Panc1 (cell line): ENCODE measurements around the gene EEF2. TPM values are rescaled to one million over a fixed set of nuclear protein-coding genes. Genes with fewer than 3 reads are reported as not detected.
"Not testable (repeated sequence)": the region's sequence is repeated elsewhere in the genome, so short reads cannot be mapped to it uniquely, and the experiment has no call there.

Experiments used
- ATAC-seq: fragments of 200-7000 bp; cut with Tn5 transposase; 2 replicates; pipeline ENCODE4 v1.9.1; 2020; ENCODE audit warnings: mild to moderate bottlenecking, moderate library complexity
- BruUV-seq: library from RNA; stranded (reverse); fragments of 400-500 nt; replicated peaks from 2 replicates; lab custom pipeline; 2021; lab: Mats Ljungman, UMichigan
- CTCF ChIA-PET: fragments of 300-600 bp; sonication (Branson Sonifier 250); formaldehyde crosslinking; loops from one replicate; lab custom pipeline; 2022; ENCODE audit warnings: antibody characterized with exemption; lab: Charles Lee
- POLR2A ChIA-PET: fragments of 300-600 bp; sonication (Branson Sonifier 250); formaldehyde crosslinking; loops from one replicate; lab custom pipeline; 2022; ENCODE audit warnings: antibody characterized with exemption; lab: Charles Lee
- DNase-seq: peaks from one replicate; pipeline ENCODE4 v3.0.0-alpha.2; 2010; ENCODE audit warnings: low read depth, low spot score
- H3K27ac ChIP-seq: 2 replicates; pipeline ENCODE4 v1.5.1; 2011; ENCODE audit warnings: mild to moderate bottlenecking, low read length, inconsistent platforms
- H3K27me3 ChIP-seq: fragments of 200-500 bp; sonication (Bioruptor generic); 2 replicates; pipeline ENCODE4 v1.6.0; 2014; ENCODE audit warnings: low read length, inconsistent platforms; ENCODE audit not compliant: control insufficient read depth, insufficient read depth
- H3K36me3 ChIP-seq: fragments of 200-500 bp; sonication (Bioruptor generic); 2 replicates; pipeline ENCODE4 v1.5.1; 2014; ENCODE audit warnings: inconsistent platforms, mild to moderate bottlenecking, low read length, moderate library complexity; ENCODE audit not compliant: control insufficient read depth, insufficient read depth
- H3K4me1 ChIP-seq: 2 replicates; pipeline ENCODE4 v1.5.1; 2011; ENCODE audit warnings: inconsistent platforms, mild to moderate bottlenecking, low read length, moderate library complexity; ENCODE audit not compliant: control insufficient read depth, insufficient read depth
- H3K4me3 ChIP-seq, 2 experiments: 2 replicates each; pipeline ENCODE4 v1.5.1; 2011 to 2012; ENCODE audit warnings: low read depth in 2 of 2, low read length in 2 of 2, mild to moderate bottlenecking in 2 of 2, inconsistent platforms in 1 of 2, moderate library complexity in 1 of 2
- H3K9me3 ChIP-seq: fragments of 200-500 bp; sonication (Bioruptor generic); 2 replicates; pipeline ENCODE4 v1.5.1; 2014; ENCODE audit warnings: low read depth, mild to moderate bottlenecking, inconsistent platforms, low read length, moderate library complexity; ENCODE audit not compliant: control insufficient read depth, insufficient read depth
- POLR2AphosphoS5 ChIP-seq: IDR thresholded peaks from 2 replicates; pipeline ENCODE4 v1.6.1; 2012; ENCODE audit warnings: mild to moderate bottlenecking, low read depth, low read length, moderate library complexity
- SIN3A ChIP-seq: IDR thresholded peaks from 2 replicates; pipeline ENCODE4 v1.6.1; 2012; ENCODE audit warnings: low read depth, mild to moderate bottlenecking, low read length, moderate library complexity, borderline replicate concordance; ENCODE audit not compliant: insufficient read depth
- TCF7L2 ChIP-seq: IDR thresholded peaks from 2 replicates; pipeline ENCODE4 v1.6.1; 2011; ENCODE audit warnings: mild to moderate bottlenecking, low read depth, low read length, inconsistent platforms
- in situ Hi-C: cut with HindIII; loops from 2 replicates; pipeline ENCODE4 v1.10.0; 2016; ENCODE audit warnings: low sequenced_read_pairs, low pct_unique_long_range_greater_than_20kb
- intact Hi-C: fragments of 100-400 bp; cut with micrococcal nuclease; formaldehyde crosslinking; loops from one replicate; pipeline ENCODE4 v1.10.0; 2022; ENCODE audit not compliant: unreplicated experiment
- total RNA-seq: library from RNA; stranded (reverse); gene quantifications from one replicate; pipeline ENCODE4 v1.2.1, GENCODE V29; 2021; ENCODE audit not compliant: unreplicated experiment
- TF ChIP-seq, protein P1 (sequence below): fragments of 450-650 bp; IDR thresholded peaks from 2 replicates; pipeline ENCODE4 v1.5.1; 2017; ENCODE audit warnings: mild to moderate bottlenecking
- TF ChIP-seq, protein P2 (sequence below), 2 experiments: IDR thresholded peaks; 2 replicates each; pipeline ENCODE4 v1.6.1; 2011 to 2012; ENCODE audit warnings: low read depth in 2 of 2, control low read depth in 1 of 2, low read length in 1 of 2, mild to moderate bottlenecking in 1 of 2, moderate library complexity in 1 of 2; ENCODE audit not compliant: insufficient read depth in 1 of 2

EEF2 gene
- total RNA-seq, 1 experiment from 2014 or later, result 1,391 TPM

DNA sequence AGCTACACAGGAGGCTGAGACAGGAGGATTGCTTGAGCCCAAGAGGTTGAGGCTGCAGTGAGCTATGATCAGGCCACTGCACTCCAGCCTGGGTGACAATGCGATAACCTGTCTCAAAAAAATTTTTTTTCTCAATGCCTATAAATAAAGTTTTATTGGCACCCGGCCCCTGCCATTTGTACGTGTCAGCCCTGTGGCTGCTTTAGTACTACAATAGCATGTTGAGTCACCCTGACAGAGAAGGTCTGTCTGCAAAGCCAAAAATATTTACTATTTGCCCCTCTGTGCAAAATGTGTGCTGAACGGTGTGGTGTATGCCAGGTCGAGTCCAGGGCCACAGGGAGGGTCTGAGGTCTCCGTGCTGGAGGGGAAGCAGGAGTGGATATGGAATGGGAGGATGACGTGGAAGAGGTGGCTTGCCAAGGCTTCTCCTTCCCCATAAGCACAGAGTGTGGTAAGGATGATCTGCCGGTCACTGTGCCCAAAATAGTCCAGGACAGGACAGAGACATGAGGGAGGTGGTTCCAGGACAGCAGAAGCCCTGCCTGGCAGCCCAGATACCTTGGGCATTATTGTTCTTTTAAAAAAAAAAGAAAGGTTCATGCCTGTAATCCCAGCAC, 42.4 kb downstream of the EEF2 start:
- in situ Hi-C loops (no loop called here), intact Hi-C loops (no loop called here)
- CTCF ChIA-PET, result no interaction called here
- H3K4me3 ChIP-seq, result no peak overlapping the region
- no peaks in the 10 kb centered on the region for H3K9me3 ChIP-seq
- no peaks in the 10 kb centered on the region for H3K36me3 ChIP-seq
- no TSS peak for BruUV-seq
- no peak overlapping the region for H3K27ac ChIP-seq
- DNase-seq, result no peak
- ATAC-seq, result 0 out of 2 replicates have a peak, but pooled peaks have one; percentile 29
- POLR2A ChIA-PET, result no interaction called here
- TF ChIP-seq, protein P1, sequence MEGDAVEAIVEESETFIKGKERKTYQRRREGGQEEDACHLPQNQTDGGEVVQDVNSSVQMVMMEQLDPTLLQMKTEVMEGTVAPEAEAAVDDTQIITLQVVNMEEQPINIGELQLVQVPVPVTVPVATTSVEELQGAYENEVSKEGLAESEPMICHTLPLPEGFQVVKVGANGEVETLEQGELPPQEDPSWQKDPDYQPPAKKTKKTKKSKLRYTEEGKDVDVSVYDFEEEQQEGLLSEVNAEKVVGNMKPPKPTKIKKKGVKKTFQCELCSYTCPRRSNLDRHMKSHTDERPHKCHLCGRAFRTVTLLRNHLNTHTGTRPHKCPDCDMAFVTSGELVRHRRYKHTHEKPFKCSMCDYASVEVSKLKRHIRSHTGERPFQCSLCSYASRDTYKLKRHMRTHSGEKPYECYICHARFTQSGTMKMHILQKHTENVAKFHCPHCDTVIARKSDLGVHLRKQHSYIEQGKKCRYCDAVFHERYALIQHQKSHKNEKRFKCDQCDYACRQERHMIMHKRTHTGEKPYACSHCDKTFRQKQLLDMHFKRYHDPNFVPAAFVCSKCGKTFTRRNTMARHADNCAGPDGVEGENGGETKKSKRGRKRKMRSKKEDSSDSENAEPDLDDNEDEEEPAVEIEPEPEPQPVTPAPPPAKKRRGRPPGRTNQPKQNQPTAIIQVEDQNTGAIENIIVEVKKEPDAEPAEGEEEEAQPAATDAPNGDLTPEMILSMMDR, result no peak
- TF ChIP-seq TCF7L2 (no peak), POLR2AphosphoS5 (no peak), SIN3A (no peak)
- TF ChIP-seq, protein P2, sequence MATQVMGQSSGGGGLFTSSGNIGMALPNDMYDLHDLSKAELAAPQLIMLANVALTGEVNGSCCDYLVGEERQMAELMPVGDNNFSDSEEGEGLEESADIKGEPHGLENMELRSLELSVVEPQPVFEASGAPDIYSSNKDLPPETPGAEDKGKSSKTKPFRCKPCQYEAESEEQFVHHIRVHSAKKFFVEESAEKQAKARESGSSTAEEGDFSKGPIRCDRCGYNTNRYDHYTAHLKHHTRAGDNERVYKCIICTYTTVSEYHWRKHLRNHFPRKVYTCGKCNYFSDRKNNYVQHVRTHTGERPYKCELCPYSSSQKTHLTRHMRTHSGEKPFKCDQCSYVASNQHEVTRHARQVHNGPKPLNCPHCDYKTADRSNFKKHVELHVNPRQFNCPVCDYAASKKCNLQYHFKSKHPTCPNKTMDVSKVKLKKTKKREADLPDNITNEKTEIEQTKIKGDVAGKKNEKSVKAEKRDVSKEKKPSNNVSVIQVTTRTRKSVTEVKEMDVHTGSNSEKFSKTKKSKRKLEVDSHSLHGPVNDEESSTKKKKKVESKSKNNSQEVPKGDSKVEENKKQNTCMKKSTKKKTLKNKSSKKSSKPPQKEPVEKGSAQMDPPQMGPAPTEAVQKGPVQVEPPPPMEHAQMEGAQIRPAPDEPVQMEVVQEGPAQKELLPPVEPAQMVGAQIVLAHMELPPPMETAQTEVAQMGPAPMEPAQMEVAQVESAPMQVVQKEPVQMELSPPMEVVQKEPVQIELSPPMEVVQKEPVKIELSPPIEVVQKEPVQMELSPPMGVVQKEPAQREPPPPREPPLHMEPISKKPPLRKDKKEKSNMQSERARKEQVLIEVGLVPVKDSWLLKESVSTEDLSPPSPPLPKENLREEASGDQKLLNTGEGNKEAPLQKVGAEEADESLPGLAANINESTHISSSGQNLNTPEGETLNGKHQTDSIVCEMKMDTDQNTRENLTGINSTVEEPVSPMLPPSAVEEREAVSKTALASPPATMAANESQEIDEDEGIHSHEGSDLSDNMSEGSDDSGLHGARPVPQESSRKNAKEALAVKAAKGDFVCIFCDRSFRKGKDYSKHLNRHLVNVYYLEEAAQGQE (IDR thresholded peaks at IDR 0.05; ENCODE audit: insufficient read depth in 1 of 2, low read depth in 2 of 2, low read length in 1 of 2), result no peak
- no peaks in the 10 kb centered on the region for H3K27me3 ChIP-seq
- H3K4me1 ChIP-seq, result no peaks in the 10 kb centered on the region

DNA sequence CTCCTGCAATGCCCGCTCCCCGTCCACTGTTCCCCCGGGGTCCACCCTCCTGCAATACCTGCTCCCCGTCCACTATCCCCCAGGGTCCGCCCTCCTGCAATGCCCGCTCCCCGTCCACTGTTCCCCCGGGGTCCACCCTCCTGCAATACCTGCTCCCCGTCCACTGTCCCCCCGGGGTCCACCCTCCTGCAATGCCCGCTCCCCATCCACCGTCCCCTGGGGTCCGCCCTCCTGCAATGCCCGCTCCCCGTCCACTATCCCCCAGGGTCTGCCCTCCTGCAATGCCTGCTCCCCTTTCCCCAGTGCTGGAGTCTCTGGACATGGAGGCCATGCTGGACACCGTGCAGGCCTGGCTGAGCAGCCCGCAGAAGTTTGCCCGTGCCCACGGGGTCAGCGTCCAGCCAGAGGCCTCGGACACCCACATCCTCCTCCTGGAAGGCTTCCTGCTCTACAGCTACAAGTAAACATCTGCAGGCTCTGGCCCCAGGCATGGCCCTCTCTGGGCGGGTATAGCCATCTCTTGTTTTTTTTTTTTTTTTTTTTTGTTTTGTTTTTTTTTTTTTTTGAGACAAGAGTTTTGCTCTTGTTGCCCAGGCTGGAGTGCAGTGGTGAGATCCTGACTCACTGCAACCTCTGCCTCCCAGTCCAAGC, 46.8 kb downstream of the EEF2 start:
- POLR2A ChIA-PET, in situ Hi-C loops, H3K4me3 ChIP-seq, H3K9me3 ChIP-seq, CTCF ChIA-PET, DNase-seq, BruUV-seq, H3K4me1 ChIP-seq, H3K27me3 ChIP-seq, H3K27ac ChIP-seq, H3K36me3 ChIP-seq, intact Hi-C loops: not testable (repeated sequence)
- ATAC-seq, result 0 out of 2 replicates have a peak, but pooled peaks have one; percentile 32
